GM19025 (cell line): ENCODE data around the gene FNIP2.

Experiments
- ATAC-seq: cut with Tn5 transposase; IDR thresholded peaks from one replicate; pipeline ENCODE4 v1.9.1; 2021; ENCODE audit warnings: mild to moderate bottlenecking, low read depth, moderate library complexity; ENCODE audit not compliant: unreplicated experiment

The FNIP2 gene

DNA sequence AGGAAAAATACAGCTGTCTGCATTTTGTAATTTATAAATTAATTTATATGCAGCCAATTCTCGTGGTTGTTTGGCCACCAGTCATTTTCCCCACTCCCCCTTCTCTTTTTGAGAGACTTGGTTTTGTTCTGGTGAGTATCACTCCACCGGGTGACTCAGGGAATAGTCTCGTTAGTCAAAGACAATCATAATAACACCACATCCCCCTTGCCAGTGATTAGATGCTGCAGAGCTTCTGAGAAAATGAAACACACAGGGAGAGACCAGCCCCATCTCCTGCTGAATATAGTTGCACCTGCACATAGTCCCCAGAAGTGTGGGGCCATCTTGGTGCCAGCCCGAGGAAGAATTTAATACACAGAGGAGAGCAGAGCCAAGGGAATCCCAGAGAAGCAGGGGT lies 8.0 kb upstream of the FNIP2 start:
- no peak for ATAC-seq

DNA sequence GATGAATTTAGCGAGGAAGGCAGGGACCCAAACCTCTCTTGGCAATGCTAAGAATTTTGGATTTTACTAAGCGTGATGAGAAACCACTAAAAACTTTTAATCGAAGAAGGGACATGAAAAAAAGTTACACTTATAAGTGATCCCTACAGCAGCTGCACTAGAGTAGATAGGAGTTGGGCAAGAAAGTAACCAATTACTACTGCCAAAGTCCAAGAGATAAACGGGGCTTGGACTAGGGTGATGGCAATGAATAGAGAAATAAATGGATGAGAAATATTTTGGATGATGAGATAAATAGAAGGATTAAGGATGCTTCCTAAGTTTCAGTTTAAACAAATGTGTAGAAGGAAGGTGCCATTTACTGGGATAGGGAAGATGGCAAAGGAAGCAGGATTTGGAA lies 6.3 kb upstream of the FNIP2 start:
- ATAC-seq, result no peak

DNA sequence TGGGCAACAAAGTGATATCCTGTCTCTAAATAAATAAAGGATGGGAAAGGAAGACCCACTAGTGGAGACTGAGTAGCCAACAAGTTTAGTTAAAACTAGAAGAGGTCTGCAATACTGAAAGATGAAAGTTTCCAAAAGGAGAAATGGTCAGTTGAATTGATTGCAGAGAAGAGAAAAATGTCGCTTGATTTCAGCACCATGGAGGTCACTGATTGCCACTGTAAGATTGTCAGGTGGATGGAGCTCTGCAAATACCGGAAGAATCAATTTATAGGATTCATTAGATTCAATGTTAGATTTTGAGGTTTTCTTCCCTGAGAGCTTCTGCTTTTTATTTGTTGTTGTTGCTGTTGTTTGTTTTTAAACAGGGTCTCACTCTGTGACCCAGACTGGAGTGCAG lies 5.4 kb upstream of the FNIP2 start:
- ATAC-seq, result no peak

DNA sequence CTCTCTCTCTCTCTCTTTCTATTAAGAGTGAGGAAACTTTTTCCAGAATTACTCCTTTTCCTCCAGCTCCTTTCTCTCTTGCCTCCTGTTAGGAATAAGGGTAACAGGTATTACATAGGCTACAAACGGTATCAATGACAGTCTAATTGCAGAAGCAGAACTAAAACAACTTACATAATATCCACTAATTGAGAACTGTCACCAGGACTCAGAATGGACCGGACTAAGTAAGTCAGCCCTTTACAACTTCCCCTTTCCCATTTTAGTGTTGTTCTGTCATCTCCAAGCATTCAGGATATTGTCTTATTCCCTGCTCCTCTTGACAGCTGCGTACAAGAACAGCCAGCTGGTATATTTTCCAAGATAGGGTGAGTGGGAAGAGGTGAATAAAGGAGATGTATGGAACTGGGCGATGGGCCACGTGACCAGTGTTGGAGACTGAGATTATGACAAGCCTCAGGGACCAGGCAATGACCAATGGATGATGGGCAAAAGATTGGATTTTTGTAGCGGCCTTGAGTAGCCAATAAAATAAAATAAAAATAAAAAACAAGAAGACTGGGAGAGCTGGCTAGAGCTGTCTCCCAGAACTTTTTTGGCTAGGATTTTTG lies 2.3 kb upstream of the FNIP2 start:
- no peak for ATAC-seq

DNA sequence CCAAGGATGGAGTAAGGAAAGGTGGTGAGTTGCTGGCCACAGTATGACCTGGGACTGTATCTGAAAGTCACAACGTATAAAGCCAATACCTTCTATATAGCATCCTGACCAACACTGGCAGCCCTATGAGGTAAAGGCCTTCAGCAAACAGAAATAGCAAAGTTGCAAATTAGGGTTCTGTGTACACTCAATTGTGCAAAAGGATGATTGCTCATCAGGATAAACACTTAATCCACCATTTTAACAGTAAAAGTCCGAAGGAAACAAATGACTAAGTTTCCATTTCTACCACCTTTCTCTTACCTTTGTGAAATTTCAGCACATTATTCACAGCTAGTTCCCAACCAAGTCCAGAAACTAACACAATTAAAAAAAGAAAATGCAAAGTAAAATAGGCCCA lies 1.4 kb upstream of the FNIP2 start:
- ATAC-seq, result no peak

DNA sequence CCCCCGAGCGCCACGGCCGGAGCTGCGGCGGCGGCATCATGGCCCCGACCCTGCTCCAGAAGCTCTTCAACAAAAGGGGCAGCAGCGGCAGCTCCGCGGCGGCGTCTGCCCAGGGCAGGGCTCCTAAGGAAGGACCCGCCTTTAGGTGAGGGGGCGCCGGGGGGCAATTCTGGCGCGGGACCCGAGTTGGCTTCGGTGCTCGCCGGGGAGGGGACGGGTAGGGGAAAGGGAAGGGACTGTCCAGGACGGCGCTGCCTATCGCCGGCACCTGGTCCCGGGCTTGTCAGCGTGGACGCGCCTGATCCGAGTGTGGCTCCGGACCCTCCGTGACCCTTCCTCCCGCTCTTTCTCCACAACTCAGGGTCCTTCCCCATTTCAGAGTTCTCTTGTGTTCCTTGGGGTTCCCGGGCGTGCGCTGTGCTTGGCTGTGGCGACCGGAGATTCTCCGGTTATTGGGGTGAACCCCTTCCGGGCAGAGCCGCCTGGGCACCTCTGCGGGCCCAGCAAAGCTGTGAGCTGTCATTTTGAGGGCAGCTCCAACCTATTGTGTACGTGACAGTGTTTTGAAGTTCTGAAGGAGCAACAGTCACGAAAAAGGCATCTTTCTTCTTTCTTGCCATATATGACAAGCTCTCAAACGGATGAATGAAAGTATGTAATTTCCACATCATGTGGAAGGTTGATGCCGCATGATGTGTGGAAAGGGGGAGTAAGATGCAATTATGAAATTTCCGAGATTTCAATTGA lies 522 bp downstream of the FNIP2 start:
- ATAC-seq, result peak; percentile 27

DNA sequence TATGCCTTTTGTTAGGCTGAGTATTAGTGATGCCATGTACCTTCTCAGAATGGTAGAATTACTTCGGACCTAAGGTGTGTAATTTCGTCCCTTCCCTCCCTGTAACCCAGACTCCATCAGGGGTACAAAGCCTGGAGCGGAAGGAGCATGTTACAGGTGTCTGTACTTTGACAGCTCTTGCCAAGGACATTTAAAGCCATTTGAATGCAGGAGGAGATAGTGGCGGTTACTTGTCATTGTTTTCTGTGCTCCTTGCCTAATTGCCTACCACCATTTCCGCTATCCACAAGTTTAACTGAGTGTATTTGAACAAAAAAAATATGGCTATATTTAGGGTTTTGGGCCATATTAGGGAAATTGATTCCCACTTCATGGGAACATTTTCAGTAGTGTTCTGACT lies 1.8 kb downstream of the FNIP2 start:
- no peak for ATAC-seq

DNA sequence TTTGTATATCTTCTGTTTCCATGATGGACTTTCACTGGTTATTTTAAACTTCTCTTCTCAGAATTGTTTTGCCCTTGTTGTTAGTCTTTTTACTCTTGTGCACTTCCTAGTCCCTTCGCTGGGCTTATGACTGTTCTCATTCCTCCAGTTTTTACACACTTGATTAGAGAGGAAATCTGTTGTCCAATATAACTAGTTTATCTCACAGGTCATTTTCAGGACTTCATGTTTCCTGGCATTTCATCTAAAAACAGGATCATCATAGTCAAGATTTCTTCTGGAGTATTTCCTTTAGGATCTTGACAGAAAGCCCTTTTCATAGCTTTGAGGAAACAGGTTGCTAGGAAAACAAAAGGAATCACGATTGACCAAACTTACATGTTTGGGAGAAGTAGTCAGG lies 3.0 kb downstream of the FNIP2 start:
- no peak for ATAC-seq

DNA sequence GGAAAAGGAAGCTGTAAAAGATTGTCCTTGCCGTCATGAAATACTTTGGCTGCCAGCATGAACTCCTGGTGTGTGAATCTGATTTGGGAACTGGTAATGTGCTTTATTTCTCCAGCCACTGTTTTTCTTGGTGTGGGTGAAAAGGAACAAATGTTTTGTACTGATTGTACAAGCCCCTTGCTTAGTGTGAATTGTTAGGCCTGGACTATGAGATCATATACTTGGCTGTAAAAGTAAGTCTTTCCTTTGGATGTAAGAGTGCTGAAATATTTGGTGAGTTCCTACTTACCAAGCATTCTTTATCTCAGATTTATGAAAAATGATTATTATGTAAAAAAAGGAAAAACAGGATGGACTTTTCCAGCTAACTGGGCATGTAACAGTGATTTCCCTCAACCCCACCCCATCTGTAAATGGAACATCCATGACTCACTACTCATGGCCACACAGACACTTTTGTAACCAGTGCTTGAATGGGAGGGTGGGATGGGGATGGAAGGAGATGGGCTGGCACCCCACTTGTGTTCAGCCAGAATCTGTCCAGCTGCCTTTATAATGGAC lies 6.3 kb downstream of the FNIP2 start:
- ATAC-seq, result no peak

DNA sequence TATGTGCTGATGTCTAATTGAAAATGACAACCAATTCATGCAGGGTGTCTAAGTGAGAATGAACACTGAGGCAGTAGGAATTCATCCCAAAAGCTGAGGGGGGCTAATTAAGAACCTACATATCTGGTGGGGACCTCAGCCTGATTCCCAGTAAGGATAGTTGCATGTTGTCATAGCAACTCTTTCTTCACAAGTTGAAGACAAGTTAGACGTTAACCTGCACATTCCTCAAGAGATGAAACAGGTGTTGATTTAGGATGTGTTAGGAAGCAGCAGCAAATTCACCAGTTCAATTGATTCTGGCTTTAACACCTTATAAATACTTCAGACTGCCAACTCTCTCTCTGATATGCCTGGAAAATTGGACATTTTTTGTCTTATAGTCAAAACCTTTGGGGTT lies 7.3 kb downstream of the FNIP2 start:
- ATAC-seq, result no peak

DNA sequence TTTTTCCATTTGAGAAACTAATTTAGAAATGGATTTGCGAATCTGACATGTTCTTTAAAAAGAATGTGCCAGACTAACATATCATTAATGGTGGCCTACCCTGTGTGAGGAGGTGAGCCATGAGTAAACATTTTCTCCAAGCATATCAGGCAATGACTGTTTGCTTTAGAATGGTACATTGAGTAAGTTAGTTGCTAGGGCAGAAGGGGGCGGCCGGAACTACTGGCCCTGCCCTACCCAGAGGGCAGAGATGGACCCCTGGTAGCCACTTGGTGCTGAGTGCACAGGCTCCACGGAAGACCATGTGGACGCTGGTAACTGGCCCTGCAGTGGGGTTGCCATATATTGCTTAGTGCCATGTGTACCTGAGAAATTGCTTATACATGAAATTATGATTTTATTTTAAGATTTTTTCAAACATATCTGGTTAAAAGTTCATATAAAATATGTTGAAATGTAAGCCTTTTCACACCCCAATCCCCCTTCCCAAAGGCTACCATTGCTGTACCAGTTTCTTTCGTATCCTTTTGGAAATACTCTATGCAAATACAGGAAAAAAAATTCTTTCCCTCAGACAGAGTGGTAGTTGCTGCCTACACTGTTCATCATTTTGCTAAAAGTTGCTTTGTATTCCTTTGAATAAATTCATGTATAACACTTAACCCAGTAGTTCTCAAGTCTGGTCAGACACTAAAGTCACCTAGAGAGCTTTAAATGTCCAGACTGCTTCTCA lies 8.8 kb downstream of the FNIP2 start:
- ATAC-seq, result peak; percentile 28

DNA sequence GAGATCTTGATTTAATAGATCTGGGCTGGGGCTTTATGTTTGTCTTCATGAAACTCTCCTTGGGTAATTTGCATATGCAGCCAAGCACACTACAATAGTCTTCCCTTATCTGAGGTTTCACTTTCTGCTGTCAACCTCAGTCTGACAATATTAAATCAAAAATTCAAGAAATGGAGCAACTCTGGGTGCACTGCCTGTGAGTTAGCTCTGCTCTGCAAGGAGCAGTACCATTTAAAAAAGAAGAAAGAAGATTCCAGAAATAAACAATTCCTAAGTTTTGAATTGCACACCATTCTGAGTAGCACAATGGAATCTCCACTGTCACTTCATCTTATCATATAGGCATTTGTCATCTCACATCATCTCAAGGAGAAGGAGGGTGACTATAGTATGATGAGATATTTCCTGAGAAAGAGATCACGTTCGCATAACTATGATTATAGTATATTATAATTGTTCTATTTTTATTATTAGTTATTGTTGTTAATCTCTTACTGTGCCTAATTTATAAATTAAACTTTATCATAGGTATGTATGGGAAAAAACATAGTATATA lies 9.4 kb downstream of the FNIP2 start:
- ATAC-seq, result peak; percentile 90

DNA sequence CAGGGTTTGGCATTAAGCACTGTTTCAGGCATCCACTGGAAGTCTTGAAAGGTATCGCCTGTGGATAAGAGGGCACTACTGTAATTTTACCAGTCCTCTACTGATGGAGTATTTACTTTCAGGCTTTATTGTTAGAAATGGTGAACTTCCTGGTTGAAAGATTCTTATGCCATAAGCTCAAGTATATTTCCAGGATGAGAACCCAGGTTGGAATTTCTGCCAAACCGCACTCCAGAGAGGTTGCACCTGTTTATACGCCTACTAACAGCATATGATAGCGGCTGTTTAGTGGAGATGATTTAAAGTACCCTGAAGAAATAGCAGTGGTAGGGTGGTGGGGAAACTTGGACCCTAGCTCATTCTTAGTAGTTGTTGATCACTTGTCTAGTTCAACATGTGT lies 9.9 kb downstream of the FNIP2 start:
- ATAC-seq, result no peak

DNA sequence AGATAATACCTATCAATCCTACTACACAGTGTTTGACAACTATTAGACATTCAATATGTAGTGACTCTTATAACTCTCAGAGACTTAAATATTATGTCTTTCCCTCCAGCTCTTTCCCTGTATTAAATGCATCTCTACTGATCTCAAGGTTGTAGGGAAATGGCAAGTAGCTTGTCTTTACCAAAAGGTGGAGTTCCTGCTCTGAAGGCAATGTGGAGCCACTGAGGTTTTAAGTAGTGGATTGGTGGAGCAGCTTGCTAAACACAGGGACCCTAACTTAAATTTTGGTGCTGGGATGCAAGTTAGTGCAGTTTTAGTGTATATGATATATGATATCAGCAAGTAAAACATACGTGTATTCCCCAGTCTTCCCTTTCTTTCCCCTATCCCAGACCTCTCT lies 13.1 kb downstream of the FNIP2 start:
- ATAC-seq, result no peak

DNA sequence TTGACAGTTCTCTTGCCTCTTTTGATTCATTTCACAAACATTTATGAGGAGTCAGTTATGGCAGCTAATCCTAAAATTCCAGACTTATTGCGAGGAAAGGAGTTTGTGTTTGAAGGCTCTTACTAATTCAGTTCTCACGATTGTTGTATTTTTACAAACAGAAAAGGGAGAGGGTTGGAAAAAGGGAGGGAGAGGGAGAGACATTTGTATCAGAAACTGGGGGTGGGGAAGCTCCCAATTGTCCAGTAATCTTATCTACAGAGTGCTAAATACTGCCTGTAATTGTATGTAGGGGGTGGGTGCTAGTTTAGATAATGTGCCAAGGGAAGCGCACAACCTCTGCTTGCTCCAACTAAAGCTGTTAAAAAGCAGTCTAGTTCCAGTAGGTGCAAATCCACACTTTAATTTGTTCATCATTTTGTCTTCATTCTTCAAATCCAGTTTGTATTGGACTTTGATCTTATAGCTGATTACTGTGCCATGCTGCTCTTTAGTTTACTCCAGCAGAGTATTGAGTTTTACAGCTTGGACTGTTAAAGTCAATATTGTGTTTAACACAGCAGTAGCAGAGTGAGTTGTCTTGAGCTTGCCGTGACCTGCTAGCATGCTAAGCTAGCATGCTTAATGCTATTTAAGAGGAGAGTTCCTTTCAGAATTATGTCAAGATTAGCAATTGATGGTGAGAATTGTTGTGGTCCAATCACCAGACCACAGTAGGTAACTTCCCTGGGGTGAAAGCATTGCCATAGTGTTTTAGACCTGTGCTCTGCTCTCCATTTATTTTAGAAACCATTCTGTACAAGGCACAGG lies 13.9 kb downstream of the FNIP2 start:
- ATAC-seq, result peak; percentile 47

DNA sequence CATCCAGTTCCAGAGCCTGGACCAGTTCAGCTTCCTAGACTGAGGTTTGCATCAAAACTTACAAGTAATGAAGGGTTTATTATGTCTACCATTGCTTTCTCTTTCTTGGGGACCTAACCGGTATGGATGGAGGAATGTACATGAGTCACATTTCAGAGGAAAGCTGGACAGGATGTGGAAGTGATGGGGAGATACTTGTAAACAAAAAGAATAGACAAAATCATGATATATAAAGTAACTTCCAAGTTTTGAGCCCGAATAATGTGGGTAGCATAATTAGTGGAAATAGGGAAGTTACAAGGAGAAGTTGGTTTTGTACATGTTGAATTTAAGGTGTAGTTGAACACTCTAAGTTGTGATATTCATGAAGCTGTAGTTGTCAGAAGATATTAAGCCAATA lies 15.0 kb downstream of the FNIP2 start:
- no peak for ATAC-seq

DNA sequence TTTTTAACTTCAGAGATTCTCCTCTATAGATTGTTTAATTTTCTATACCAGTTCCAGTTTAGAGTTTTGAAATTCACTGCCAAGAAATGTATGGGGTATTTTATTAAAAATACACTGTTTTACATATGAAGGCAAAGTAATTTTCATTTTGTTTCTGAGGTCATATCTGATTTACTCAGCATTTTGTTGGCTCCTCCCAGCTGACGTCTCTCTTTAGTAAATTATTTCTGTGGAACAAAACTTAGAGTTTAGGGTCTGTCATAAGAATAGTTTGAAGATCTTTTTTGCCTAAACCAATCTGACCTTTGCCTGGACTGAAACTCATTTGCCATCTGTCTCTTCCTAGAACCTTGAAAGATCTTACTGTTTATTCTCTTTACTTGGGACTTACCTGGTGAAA lies 16.9 kb downstream of the FNIP2 start:
- no peak for ATAC-seq

DNA sequence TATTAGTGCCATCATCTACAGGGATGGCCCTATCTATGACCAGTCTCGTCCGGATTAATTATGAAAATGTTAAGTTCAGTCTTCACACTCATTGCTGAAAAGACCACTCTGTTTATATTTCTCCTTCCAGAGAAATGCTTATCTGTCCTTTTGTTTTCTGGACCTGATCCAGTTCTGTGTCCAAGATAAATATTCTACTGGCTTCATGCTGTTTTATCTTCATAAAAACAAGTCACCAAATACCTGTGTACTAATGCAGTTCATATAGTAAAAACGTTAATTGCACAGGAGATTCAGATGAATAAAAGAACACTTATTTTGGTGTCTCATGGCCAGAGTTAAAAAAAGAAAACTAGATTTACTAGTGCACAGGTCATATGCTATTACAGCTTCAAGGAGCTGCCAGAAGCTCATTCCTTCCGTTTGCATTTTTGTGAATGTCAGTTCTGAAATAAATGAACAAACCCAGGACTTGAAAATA lies 17.3 kb downstream of the FNIP2 start:
- ATAC-seq, result no peak

DNA sequence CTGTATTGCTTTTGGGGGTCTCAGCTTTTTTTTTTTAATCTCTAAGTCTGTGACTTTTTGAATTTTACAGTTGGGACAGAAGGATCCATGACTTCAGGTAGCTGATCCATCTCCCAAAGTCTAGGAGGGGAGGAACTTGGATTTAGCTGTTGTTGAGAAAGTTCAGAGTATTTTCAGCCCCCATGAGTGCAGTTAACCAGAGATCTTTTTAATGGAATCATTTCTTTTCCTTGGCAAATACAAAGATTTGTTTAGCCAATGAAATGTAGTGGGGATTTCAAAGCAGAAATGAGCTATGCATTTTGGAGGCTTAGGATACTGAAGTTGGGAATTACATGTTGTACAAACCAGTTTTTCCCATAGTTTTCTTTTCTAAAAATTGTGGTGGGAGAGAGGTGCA lies 18.1 kb downstream of the FNIP2 start:
- no peak for ATAC-seq
